Left lung (tissue), 10 donors: ENCODE results near the gene RPL28. TPM values are rescaled to one million over a fixed set of nuclear protein-coding genes. Genes with fewer than 3 reads are reported as not detected.

Experiments
- ATAC-seq: fragments of 200-7000 bp; cut with Tn5 transposase; one replicate; pipeline ENCODE4 v1.9.1; 2020; ENCODE audit warnings: moderate library complexity
- DNase-seq, 4 donors: peaks; one replicate each; pipeline ENCODE4 v3.0.0-alpha.2; 2013 to 2020
- H3K27ac ChIP-seq, 2 donors: fragments of 200-600 bp; sonication (generic) in 1 of 2; one replicate each; pipeline versions ENCODE4 v1.5.0 to v1.8.0; 2020 to 2021
- H3K27me3 ChIP-seq, 2 donors: fragments of 200-600 bp; sonication (generic) in 1 of 2; one replicate each; pipeline versions ENCODE4 v1.5.0 to v1.8.0; 2020 to 2021
- H3K36me3 ChIP-seq, 2 donors: fragments of 200-600 bp; sonication (generic) in 1 of 2; one replicate each; pipeline versions ENCODE4 v1.5.0 to v1.8.0; 2020 to 2021
- H3K4me1 ChIP-seq, 2 donors: fragments of 200-600 bp; one replicate each; pipeline ENCODE4 v1.8.0; 2021
- H3K4me3 ChIP-seq, 2 donors: fragments of 200-600 bp; sonication (generic) in 1 of 2; one replicate each; pipeline versions ENCODE4 v1.5.0 to v1.8.0; 2020 to 2021; ENCODE audit warnings: mild to moderate bottlenecking in 1 of 2
- H3K9me3 ChIP-seq, 2 donors: fragments of 200-600 bp; sonication (generic) in 1 of 2; one replicate each; pipeline versions ENCODE4 v1.5.0 to v1.8.0; 2020 to 2021
- CTCF ChIP-seq, 2 donors: fragments of 200-600 bp; sonication (generic) in 1 of 2; IDR thresholded peaks; one replicate each; pipeline versions ENCODE4 v1.5.0 to v1.8.0; 2021; ENCODE audit warnings: antibody characterized with exemption in 2 of 2
- intact Hi-C, 2 donors: fragments of 100-400 bp; cut with DNase I; formaldehyde crosslinking; loops; one replicate each; pipeline versions ENCODE4 v1.11.2 to v1.14.2; 2022
- polyA plus RNA-seq, 6 donors: library from polyadenylated mRNA; unstranded; fragments of 120-200 nt; gene quantifications; one replicate each; pipeline ENCODE4 v1.2.1, GENCODE V29; 2013; ENCODE audit not compliant: insufficient read length in 6 of 6
- total RNA-seq, 2 donors: library from RNA; stranded (reverse); fragmentation: NEBNext Ultra II Directional; extraction: Animal tissue kit (Norgen Biotek cat#: 25700); gene quantifications; one replicate each; pipeline ENCODE4 v1.2.1, GENCODE V29; 2021
- donor health status: DM: no; HTN: yes; CAD: no.
- donor health status: DM: no; HTN: no; CAD: no.

The RPL28 gene
- total and polyA plus RNA-seq, 8 donors: 1,216 to 1,774 (median 1,434) TPM

GRCh38 chr19:55424518-55424917 lies 38.8 kb downstream of the RPL28 start:
- no peak for TF ChIP-seq CTCF (IDR thresholded peaks at IDR 0.05)
- H3K9me3 ChIP-seq: no peaks in the 10 kb centered on the region
- H3K4me1 ChIP-seq: no peaks in the 10 kb centered on the region
- peaks cover 0 to 68% of the 10 kb centered on the region in 2 donors for H3K27me3 ChIP-seq
- DNase-seq: no peak
- H3K27ac ChIP-seq: no peak overlapping the region
- H3K36me3 ChIP-seq: no peaks in the 10 kb centered on the region
- H3K4me3 ChIP-seq: no peak overlapping the region
- intact Hi-C loops: no loop called here
- ATAC-seq: no peak

GRCh38 chr19:55426042-55426441 lies 40.3 kb downstream of the RPL28 start:
- ATAC-seq (no peak), DNase-seq (no peak)
- no peaks in the 10 kb centered on the region for H3K36me3 ChIP-seq
- intact Hi-C loops: no loop called here
- no peak overlapping the region for H3K4me3 ChIP-seq
- no peaks in the 10 kb centered on the region for H3K9me3 ChIP-seq
- TF ChIP-seq CTCF (IDR thresholded peaks at IDR 0.05): no peak
- no peak overlapping the region for H3K27ac ChIP-seq
- peaks cover 0 to 77% of the 10 kb centered on the region in 2 donors for H3K27me3 ChIP-seq
- H3K4me1 ChIP-seq: no peaks in the 10 kb centered on the region

DNA sequence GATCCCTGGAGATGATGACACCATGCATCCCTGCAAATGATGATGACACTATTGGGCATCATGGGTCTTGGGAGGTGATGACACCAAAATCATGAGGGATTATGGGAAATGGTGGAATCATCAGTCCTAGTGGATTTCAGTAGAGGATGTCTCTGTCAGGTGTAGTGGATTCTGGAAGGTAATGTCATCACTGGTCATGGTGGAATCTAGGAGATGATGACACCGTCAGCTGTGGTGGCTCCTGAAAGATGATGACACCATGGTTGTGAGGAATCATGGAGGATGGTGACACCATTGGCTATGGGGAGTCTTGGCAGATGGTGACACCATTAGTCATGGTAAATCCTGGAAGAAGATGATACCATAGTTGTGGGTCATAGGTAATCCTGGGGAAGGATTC lies 45.5 kb downstream of the RPL28 start:
- Histone ChIP-seq H3K4me1 (no peaks in the 10 kb centered on the region), H3K27me3 (peaks cover 16 to 79% of the 10 kb centered on the region in 2 donors)
- intact Hi-C loops: no loop called here

GRCh38 chr19:55432241-55432959 lies 46.7 kb downstream of the RPL28 start:
- H3K27me3 ChIP-seq: peaks cover 16 to 79% of the 10 kb centered on the region in 2 donors
- no peak for TF ChIP-seq CTCF (IDR thresholded peaks at IDR 0.05)
- DNase-seq: no peak

More for the DNA sequence above, 45.5 kb downstream of the RPL28 start:
- TF ChIP-seq CTCF (IDR thresholded peaks at IDR 0.05): no peak
- DNase-seq (no peak), ATAC-seq (no peak)
- H3K9me3 ChIP-seq: no peaks in the 10 kb centered on the region
- H3K27ac ChIP-seq: no peak overlapping the region
- H3K36me3 ChIP-seq: no peaks in the 10 kb centered on the region
- no peak overlapping the region for H3K4me3 ChIP-seq

GRCh38 chr19:55433292-55433691 lies 47.6 kb downstream of the RPL28 start:
- H3K27ac ChIP-seq: no peak overlapping the region
- H3K9me3 ChIP-seq: no peaks in the 10 kb centered on the region
- H3K4me3 ChIP-seq: no peak overlapping the region
- DNase-seq: no peak
- intact Hi-C loops: no loop called here
- no peak for ATAC-seq
- TF ChIP-seq CTCF (IDR thresholded peaks at IDR 0.05): no peak
- peaks cover 16 to 80% of the 10 kb centered on the region in 2 donors for H3K27me3 ChIP-seq
- no peaks in the 10 kb centered on the region for H3K4me1 ChIP-seq
- H3K36me3 ChIP-seq: no peaks in the 10 kb centered on the region

More at GRCh38 chr19:55432241-55432959, 46.7 kb downstream of the RPL28 start:
- Histone ChIP-seq H3K9me3 (no peaks in the 10 kb centered on the region), H3K27ac (no peak overlapping the region), H3K4me1 (no peaks in the 10 kb centered on the region), H3K36me3 (no peaks in the 10 kb centered on the region), H3K4me3 (no peak overlapping the region)
- intact Hi-C loops: no loop called here
- ATAC-seq: no peak
